GM18511 (cell line): ENCODE measurements around the gene METTL23.
"Not testable (repeated sequence)": the region's sequence is repeated elsewhere in the genome, so short reads cannot be mapped to it uniquely, and the experiment has no call there.

ENCODE experiments used
- ATAC-seq: cut with Tn5 transposase; IDR thresholded peaks from one replicate; pipeline ENCODE4 v1.9.1; 2021; ENCODE audit warnings: mild to moderate bottlenecking, moderate library complexity; ENCODE audit not compliant: unreplicated experiment

METTL23 gene

GRCh38 chr17:76691379-76692191 lies 35.1 kb upstream of the METTL23 start:
- ATAC-seq = no peak

- no peak for ATAC-seq
Measured at GRCh38 chr17:76695059-76695831, 31.4 kb upstream of the METTL23 start.

- no peak for ATAC-seq
Measured at GRCh38 chr17:76696763-76697701, 29.6 kb upstream of the METTL23 start.

- no peak for ATAC-seq
Measured at GRCh38 chr17:76697702-76698465, 28.8 kb upstream of the METTL23 start.

GRCh38 chr17:76698466-76698977 lies 28.1 kb upstream of the METTL23 start:
- ATAC-seq = not testable (repeated sequence)

- no peak for ATAC-seq
Measured at GRCh38 chr17:76700270-76700616, 26.4 kb upstream of the METTL23 start.

GRCh38 chr17:76700617-76701470 lies 25.8 kb upstream of the METTL23 start:
- ATAC-seq = no peak

GRCh38 chr17:76701471-76701967 lies 25.1 kb upstream of the METTL23 start:
- no peak for ATAC-seq

- no peak for ATAC-seq
Measured at GRCh38 chr17:76702076-76702475, 24.6 kb upstream of the METTL23 start.

- ATAC-seq = no peak
Measured at GRCh38 chr17:76702941-76703637, 23.6 kb upstream of the METTL23 start.

GRCh38 chr17:76704805-76705204 lies 21.8 kb upstream of the METTL23 start:
- no peak for ATAC-seq

GRCh38 chr17:76706817-76707216 lies 19.8 kb upstream of the METTL23 start:
- ATAC-seq = no peak

- ATAC-seq = no peak
Measured at GRCh38 chr17:76707985-76708807, 18.4 kb upstream of the METTL23 start.

- no peak for ATAC-seq
Measured at GRCh38 chr17:76709077-76709950, 17.3 kb upstream of the METTL23 start.

- ATAC-seq = not testable (repeated sequence)
Measured at GRCh38 chr17:76709951-76710862, 16.4 kb upstream of the METTL23 start.
